Adipocyte (in vitro differentiated cells): Measurements from ENCODE around the gene PRXL2B.

Experiments used
- DNase-seq: peaks from one replicate; pipeline ENCODE4 v3.0.0-alpha.2; 2015; ENCODE audit warnings: low read depth
- H3K27me3 ChIP-seq: replicated peaks from 2 replicates; pipeline ENCODE4 v1.7.0; 2013; ENCODE audit warnings: mild to moderate bottlenecking, low read length, moderate library complexity; ENCODE audit not compliant: control insufficient read depth, insufficient read depth
- H3K36me3 ChIP-seq: 2 replicates; pipeline ENCODE4 v1.7.0; 2013; ENCODE audit warnings: low read length, mild to moderate bottlenecking, moderate library complexity; ENCODE audit not compliant: control insufficient read depth, insufficient read depth, severe bottlenecking
- H3K4me1 ChIP-seq: 2 replicates; pipeline ENCODE4 v1.7.0; 2013; ENCODE audit warnings: mild to moderate bottlenecking, low read length, moderate library complexity; ENCODE audit not compliant: control insufficient read depth, insufficient read depth
- H3K4me3 ChIP-seq: 2 replicates; pipeline ENCODE4 v1.7.0; 2013; ENCODE audit warnings: mild to moderate bottlenecking, low read length, moderate library complexity
- H3K9ac ChIP-seq: 2 replicates; pipeline ENCODE4 v1.7.0; 2013; ENCODE audit warnings: mild to moderate bottlenecking, low read length, moderate library complexity
- H3K9me3 ChIP-seq: 2 replicates; pipeline ENCODE4 v1.7.0; 2013; ENCODE audit warnings: mild to moderate bottlenecking, low read length, moderate library complexity; ENCODE audit not compliant: control insufficient read depth

Gene PRXL2B

GRCh38 chr1:2591233-2591580 lies 4.6 kb downstream of the PRXL2B start:
- Histone ChIP-seq H3K9ac (no peak overlapping the region), H3K4me3 (no peak overlapping the region), H3K4me1 (peaks cover 4% of the 10 kb centered on the region), H3K36me3 (no peaks in the 10 kb centered on the region), H3K9me3 (no peaks in the 10 kb centered on the region), H3K27me3 (peaks cover 3% of the 10 kb centered on the region)
- no peak for DNase-seq

DNA sequence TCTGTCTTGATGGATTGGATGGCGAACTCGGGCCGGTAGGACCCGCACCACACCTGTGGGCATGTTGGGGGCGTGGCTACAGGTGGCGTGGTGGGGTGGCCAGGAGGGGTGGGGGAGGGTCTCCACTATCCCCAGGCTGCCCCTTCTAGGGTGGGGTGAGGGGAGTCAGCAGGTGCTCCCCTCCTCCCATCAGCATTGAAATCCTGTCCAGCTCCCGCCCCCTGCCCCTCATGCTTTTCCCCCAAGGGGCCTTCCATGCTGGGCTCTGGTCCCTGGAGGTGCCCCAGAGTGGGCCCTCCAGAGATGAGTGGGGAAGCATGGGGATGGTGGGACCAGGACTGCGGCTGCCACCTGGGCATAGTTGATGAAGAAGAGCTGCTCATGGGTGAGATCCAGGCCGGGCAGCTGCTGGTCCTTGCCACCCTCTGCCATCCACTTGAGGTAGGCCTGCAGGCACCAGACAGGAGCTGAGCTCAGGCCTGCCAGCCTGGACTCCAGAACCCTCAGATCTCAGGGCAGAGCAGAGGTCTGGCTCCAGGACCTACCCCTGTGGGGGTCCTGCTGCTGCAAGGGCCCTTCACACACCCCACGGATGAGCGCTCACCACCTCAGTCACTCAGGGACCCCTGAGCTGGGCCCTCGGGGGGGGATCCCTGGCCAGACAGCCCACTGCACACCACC lies 5.1 kb downstream of the PRXL2B start:
- Histone ChIP-seq H3K27me3 (peaks cover 3% of the 10 kb centered on the region), H3K9ac (no peak overlapping the region), H3K4me1 (peaks cover 4% of the 10 kb centered on the region), H3K4me3 (no peak overlapping the region), H3K36me3 (no peaks in the 10 kb centered on the region), H3K9me3 (no peaks in the 10 kb centered on the region)
- DNase-seq: no peak

DNA sequence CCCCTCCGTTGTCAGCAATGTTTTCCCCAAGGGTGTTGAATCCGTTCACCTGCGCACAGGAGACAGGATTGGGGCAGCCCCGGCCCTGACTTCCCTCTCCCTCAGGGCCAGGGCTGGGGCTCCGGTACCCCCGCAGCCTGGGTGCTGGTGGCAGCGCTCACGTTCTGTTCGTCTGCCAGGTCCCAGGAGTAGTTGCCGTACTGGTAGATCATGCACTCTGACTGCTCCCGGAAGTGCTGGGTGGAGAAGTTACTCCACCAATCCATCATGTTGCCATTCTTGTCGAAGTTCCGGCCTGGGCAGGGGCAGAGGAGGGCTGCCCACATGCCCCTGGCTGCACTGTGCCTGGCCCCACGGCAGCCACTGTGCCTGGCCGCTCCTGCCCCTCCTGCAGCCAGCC lies 6.1 kb downstream of the PRXL2B start:
- Histone ChIP-seq H3K27me3 (peaks cover 3% of the 10 kb centered on the region), H3K9ac (no peak overlapping the region), H3K4me3 (no peak overlapping the region), H3K9me3 (no peaks in the 10 kb centered on the region), H3K4me1 (no peaks in the 10 kb centered on the region), H3K36me3 (no peaks in the 10 kb centered on the region)
- no peak for DNase-seq

- Histone ChIP-seq H3K4me1 (no peaks in the 10 kb centered on the region), H3K4me3 (no peak overlapping the region), H3K36me3 (no peaks in the 10 kb centered on the region), H3K27me3 (peaks cover 3% of the 10 kb centered on the region), H3K9ac (no peak overlapping the region), H3K9me3 (peaks cover 4% of the 10 kb centered on the region)
- DNase-seq: no peak
Measured at GRCh38 chr1:2593251-2593878, 6.8 kb downstream of the PRXL2B start.

DNA sequence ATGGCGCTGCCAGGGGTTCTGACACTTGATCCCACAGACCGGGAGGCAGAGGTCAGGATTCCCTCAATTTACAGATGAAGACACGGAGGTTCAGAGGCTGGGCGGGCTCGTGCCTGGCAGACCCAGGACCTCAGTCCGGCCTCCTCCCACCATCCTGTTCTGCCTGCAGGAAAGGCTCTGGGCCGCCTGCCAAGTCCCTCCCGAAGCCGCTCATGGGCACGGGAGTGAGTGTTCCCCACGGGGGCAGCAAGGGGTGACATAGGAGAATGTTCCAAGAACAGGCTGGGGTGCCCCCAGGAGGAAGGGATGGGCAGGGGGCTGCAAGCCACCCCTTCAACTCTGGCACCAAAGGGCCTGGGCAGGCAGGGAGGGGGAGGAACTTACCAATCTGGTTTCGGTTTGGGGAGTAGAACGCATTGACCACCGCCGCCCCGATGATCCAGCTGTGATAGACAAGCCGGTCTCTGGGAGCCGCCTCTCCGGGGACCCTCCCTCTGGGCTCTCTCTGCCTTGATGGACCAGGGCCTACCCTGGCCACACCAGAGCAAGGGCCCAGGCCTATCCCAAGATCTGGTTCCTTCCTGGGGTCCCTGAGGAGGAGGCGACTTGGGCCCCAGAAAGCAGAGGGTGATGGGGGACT lies 7.5 kb downstream of the PRXL2B start:
- Histone ChIP-seq H3K9ac (no peak overlapping the region), H3K4me1 (no peaks in the 10 kb centered on the region), H3K36me3 (no peaks in the 10 kb centered on the region), H3K4me3 (no peak overlapping the region), H3K9me3 (peaks cover 12% of the 10 kb centered on the region), H3K27me3 (peaks cover 3% of the 10 kb centered on the region)
- peak; percentile 44 for DNase-seq

GRCh38 chr1:2594641-2595131 lies 8.1 kb downstream of the PRXL2B start:
- H3K9ac ChIP-seq: no peak overlapping the region
- peaks cover 3% of the 10 kb centered on the region for H3K27me3 ChIP-seq
- H3K9me3 ChIP-seq: peaks cover 15% of the 10 kb centered on the region
- H3K4me3 ChIP-seq: no peak overlapping the region
- no peaks in the 10 kb centered on the region for H3K36me3 ChIP-seq
- no peak for DNase-seq
- no peaks in the 10 kb centered on the region for H3K4me1 ChIP-seq

DNA sequence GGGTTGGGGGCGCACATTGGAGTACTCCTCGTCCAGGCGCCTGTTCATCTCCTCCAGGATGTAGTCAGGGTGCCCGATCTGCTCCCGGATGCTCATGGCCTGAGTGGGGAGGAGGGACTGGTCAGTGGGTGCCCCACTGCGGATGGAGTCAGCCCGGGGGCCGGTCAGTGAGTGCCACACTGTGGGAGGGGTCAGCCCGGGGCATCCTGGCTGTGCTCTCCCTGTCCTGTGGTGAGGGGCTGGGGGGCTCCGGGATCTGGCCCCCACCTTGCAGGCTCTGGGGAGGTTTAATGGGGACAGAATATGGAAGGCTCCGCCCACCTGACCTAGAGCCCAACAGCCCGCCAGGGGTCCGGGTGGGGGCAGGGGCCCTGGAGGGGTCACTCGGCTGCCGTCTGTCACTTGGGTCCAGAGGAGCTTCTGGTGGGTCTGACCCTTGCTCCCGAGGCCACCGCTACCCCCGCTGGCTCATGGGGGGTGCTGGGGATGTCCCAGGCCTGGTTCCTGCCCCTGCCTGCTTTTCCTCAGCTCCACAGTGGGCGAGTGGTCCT lies 8.8 kb downstream of the PRXL2B start:
- no peak overlapping the region for H3K4me3 ChIP-seq
- H3K4me1 ChIP-seq: no peaks in the 10 kb centered on the region
- H3K9me3 ChIP-seq: peaks cover 15% of the 10 kb centered on the region
- DNase-seq: no peak
- peaks cover 3% of the 10 kb centered on the region for H3K27me3 ChIP-seq
- no peak overlapping the region for H3K9ac ChIP-seq
- H3K36me3 ChIP-seq: no peaks in the 10 kb centered on the region

- H3K36me3 ChIP-seq: no peaks in the 10 kb centered on the region
- peaks cover 15% of the 10 kb centered on the region for H3K9me3 ChIP-seq
- no peak overlapping the region for H3K9ac ChIP-seq
- peaks cover 3% of the 10 kb centered on the region for H3K27me3 ChIP-seq
- H3K4me1 ChIP-seq: no peaks in the 10 kb centered on the region
- H3K4me3 ChIP-seq: no peak overlapping the region
- no peak for DNase-seq
Measured at GRCh38 chr1:2595812-2596529, 9.4 kb downstream of the PRXL2B start.

GRCh38 chr1:2596530-2597333 lies 10.2 kb downstream of the PRXL2B start:
- Histone ChIP-seq H3K36me3 (no peaks in the 10 kb centered on the region), H3K4me3 (no peak overlapping the region), H3K27me3 (peaks cover 5% of the 10 kb centered on the region), H3K9ac (no peak overlapping the region), H3K4me1 (no peaks in the 10 kb centered on the region), H3K9me3 (peaks cover 15% of the 10 kb centered on the region)
- DNase-seq: no peak

DNA sequence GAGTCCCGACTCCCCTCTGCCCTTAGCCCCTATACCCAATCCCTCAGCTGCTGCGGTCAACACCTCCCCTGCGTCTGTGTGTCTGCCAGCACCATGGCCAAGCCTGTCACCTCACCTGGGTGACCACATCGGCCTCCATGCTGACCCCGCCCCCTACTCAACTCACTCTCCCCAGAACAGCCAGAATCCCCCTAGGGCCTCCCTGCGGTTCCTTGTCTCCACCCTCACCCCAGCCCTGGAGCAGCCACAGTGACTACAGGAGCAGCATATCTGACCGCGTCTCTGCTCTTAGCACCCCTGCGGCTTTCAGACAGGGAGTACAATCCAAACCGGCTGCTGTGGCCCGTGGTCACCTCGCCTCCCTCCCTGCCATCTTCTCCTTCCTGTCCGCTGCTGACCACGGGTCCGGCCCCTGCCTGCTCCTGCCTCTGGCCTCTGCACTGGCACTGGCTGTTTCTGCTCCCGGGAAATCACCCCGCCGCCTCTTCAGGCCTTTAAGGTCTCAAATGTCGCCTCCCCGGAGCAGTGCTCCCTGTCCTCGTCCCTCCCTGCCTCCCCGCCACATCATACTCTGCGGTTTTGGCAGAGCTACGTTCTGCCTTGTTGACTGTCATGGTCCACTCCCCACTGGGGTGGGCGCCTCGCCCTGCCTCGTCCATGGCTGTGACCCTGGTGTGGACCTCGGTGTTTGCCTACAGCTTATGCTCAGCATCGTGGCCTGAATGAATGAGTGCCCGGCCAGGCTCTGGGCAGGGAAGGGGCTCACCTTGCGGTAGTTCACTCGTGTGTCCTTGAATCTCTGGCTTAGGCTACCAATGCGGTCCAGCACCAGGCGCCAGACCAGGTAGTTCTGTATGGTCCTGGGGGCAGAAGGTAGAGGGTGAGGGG lies 11.1 kb downstream of the PRXL2B start:
- no peak for DNase-seq
- Histone ChIP-seq H3K4me1 (no peaks in the 10 kb centered on the region), H3K9me3 (peaks cover 15% of the 10 kb centered on the region), H3K36me3 (no peaks in the 10 kb centered on the region), H3K9ac (no peak overlapping the region), H3K4me3 (no peak overlapping the region), H3K27me3 (peaks cover 13% of the 10 kb centered on the region)
